CD4-positive, alpha-beta T cell treated with Interleukin-15 for 1 hour (primary cell): ENCODE results near the gene FEM1B.

Experiments used
- DNase-seq: peaks from one replicate; pipeline ENCODE4 v3.0.0-alpha.2; 2020

The FEM1B gene

DNA sequence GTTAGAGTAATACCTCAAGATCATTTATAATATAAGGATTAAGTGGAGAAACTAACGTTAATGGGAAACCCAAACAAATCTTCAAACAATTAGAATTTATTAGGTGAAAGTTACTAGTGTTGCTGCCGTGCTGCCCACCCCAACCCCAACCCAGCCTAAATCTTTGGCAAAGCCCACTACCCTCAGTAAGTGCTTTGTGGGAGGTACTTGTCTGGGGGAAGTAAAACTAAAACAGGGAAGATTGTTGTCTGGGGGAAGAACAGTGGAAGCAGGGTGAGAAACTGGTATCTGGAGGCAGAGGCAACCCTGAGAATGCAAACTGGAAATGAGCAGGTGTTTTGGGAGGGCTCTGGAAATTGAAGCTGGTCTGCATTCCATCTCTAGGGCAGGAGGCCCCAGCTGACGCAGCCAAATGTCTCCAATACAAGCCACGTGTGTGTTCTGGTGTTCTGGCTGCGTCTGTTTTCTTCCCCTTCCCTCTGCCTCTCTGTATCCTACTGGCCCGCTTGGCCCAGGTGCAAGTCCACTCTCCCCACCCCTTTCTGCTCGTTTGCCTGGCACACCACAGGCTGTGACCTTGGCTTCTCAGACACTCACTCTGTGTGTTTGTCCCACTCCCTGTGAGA lies 32.7 kb downstream of the FEM1B start:
- DNase-seq = no peak

DNA sequence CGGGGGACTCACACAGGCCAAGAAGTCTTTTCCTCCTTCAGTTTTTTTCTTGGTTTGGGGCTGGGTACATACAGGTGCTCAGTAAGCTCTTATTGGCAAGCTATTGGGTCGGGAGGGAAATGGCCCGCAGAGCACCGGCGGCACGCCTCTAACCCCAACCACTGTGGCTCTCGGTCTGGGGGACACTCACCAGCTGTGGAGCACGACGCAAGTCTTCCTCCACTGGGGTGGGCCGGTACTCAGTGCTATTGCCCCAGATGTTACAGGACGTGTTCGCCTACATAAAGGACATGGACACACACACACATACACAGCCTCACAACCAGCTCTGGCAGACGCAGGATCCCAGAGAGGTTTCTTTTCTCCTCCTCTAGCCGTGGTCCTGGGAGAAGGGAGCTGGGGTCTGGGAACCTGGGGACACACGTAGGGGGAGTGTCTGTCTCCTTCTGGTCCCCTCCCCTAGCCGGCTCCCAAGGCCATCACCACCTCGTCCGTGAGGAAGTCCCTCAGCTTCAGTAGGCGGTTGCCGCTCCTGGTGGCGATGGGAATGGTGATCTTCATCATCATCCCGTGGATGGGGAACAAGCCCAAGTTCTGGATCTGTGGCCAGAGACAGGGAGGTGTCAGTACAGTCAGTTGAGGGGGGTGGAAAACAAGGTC lies 33.4 kb downstream of the FEM1B start:
- DNase-seq = no peak

DNA sequence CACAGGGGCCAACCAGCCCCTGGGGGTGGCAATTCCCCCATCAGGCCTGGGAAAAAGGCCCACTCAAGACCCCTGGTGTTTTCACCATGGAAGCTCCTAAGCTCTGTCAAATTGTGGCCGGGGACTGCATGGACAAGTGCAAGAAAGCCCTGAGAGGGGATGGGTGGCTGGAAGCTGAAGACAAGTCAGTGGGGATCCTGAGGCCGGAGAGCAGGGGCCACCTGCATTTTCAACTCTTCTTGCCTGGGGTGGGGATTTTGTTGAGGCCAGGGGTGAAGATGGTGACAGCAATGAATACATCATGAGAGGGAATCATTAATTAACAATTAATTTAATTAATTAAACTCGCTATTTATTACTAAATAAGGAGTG lies 33.9 kb downstream of the FEM1B start:
- DNase-seq = no peak

DNA sequence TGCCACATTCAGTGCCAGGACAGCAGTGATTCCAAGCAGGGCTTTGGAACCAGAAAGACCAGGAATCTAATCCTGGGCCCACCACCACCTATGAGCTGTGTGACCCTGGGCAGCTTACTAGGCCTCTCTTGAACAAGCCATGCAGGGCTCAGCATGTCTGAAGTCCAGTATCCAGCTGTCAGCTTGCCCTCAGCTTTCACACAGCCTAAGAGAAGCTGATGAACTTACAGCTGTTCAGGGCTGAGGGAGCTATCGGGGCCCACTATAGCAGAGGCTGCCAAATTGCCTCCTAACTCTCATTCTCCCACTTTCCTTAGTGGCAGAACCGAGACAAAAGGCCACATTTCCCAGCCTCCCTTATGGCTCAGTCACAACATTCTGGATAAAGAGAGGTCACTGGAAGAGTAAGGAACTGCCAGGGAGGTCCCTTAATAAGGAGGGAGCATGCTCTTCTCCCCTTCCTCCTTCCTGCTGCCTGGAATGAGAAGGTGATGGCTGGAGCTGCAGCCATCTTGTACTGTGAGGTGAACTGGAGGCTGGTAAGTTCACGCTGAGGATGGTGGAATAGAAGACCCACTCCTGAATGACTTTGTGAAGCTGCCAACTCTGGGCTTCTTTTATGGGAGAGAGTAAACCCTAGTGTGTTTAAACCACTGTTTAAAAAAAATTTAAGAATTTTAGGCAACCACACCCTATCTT lies 34.5 kb downstream of the FEM1B start:
- DNase-seq = no peak

DNA sequence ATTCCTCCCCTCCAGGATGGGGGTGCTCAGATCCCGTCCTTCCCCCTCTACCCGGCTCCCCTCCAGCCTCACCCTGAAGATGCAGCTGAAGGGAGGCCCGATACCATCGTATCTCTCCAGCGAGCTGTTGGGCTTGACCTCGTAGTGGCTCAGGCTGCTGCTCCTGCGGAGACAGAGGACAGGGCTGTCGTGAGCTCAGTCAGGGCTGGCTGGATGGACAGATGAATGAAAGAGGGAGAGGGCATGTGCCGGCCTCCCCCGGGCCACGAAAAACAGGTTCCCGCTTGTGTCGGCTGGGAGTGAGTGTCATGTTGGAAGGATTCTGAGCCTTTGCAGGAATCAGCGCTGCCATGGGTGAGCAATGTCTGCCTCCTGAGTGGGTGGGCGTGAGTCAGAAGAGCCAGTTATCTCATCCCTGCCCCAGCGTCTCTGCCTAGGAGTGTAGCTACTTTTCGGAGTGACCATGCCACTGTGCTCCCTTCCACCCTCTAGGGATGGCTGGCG lies 35.2 kb downstream of the FEM1B start:
- DNase-seq = no peak

DNA sequence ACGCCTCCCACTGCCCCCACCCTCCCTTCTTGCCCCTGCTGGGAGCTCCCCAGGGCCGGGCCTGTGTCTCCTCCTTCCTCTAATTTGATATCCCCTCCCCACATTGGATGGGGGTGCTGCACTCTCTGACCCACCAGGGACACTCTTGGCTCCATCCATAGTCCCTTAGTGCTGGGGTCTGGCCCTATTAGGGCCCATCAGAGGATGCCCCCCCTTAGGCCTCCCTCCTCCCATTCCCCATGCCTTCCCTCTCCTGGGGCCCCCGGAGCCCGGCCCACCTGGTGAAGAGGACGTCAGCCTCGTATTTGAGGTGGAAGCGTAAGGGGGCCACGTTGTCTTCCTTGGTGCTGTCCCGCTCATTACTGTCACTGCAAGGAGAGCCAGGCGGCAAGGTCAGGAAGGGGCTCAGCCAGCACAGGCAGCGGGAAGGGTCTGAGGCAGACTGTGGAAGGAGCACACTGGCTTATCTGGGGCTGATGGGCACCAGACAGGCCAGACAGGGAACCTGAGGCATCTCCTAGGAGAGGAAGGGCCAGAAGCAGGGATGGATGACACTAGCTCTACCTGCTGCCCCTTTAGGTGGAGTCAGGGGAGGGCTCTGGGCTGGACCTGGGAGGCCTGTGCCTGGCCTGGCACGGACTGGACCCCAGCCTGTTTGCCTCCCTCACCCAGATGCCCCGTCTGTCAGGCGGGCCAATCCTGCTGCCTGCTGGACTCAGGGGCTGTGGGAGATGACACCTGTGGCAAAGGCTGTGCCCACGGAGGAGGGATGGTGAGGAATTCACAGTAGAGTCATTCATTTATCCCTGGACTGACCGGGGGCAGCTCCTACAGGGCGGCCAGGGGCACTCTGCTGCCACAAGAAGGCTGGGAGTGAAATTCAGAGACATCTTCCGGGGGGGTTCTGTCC lies 36.2 kb downstream of the FEM1B start:
- DNase-seq = no peak

DNA sequence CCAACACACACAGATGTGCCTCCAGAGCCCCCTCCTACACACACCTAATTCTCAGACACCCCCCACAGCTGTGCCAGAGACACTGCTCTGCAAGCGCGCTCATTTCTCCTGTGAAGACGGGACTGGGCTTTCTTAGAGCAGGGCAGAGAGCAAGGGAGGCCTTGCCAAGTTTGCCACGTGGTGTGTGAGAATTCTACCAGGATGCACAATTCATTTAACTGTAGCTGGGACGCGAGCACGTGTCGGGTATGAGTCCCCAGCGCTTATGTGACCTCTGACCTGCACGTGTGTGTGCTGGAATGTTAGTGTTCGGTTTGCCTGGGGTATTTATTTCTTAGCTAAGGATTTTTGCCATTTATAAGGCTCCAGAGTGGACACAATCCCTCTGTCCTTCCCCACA lies 37.0 kb downstream of the FEM1B start:
- DNase-seq = no peak

DNA sequence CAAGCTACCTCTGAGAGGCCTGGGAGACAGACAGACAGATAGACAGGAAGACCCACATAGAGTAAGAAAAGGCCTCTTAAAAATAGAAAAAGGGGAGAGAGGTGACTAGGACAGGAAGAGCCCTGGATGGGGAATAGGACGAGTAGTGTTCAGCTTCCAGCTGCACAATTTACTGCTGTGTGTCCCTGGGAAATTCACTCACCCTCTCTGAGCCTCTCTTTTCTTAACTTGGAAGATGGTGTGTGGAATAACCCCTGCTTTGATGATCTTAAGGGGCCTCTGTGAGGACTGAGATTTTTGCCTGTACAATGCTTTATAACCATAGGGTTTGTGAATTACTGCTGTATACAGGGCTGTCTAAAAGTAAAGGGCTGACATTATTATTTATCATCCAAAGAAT lies 37.5 kb downstream of the FEM1B start:
- DNase-seq = no peak

DNA sequence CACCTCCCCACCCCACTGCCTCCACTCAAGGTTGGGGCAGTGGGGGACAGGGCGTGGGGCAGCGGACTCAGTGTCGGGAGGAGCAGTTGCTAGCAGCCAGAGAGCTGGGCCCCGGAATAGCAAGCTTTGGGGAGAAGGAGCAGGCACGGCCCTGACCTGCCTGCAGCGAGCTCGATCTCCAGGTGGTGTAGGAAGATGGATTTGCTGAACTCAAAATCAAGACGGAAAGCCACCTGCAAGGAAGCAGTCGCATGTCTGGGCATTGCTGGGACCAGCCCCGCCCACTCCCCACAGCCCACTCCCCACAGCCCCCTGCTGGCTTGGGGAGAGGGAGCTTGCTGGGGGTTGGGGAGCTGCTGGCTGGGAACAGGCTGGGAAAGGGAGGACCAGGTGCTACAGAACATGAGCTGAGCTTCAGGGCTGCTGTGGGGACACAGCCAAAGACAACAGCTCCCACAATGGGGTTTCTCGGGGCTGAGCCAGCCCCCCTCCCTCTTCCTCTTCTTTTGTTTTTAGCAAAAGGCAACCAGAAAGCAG lies 38.0 kb downstream of the FEM1B start:
- DNase-seq = no peak

DNA sequence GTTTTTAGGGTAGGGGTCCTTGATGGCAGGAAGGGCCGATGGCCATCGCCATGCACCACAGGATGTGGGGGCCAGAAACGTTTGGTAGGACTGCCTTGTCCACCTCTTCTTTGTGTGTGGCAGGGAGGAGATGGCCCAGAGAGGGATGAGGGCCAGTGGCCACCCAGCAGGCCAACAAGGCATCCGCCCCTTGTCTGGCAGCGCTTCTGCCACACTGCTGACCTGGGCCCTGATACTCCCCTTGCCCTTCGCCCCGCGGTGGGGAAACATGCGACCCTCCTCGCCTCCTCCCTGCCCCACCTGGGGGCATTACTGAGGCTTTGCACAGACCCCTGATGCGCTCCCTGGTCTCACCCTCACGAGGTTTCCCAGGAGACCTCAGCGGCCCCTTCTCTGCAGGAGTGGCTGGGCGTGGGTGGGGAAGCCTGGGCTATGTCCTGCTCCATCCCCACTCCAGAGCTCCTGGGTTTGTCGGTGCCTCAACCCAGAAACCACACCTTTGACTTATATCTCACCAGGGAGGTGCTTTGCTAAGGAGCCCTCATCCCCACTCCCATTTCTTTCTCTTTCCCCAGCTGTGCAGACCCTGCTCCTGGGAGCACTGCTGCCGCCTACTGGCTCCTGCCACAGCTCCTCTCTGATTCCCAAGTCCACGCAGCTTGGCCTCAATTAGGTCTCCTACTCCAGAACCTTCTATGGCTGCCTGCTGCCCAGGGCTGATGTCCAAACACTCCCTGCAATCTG lies 38.7 kb downstream of the FEM1B start:
- DNase-seq = no peak

DNA sequence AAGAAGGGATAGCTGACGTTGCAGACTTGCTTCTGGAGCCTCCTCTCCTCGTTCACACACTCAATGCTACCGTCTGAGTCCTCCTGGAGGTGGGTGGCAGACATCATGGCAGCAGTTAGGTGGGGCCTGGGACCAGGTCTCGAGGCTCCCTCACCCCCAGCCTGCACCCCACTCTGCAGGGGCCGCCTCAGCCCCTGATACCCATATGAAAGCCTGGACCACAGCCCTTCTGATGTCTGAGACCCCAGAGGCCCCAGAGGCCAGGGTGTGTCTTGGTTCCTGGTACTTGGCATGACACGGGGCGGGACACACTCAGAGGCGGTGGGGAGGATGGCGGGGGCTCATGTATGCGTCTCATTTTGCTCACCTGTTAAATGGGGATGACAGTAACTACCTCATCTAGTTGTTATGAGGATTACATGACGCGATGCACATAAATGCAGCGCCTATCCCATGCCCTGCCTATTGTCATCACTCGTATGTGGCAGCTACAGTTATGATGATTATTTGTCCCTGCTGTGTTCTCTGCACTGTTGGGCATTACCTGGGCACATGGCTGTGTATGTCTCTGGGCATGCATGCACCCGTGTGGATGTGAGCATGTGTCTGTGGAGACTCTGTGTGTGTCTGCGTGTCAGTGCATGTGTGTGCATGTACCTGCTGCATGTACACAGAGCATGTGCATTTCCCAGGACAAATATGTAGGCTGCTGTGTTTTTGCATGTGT lies 39.9 kb downstream of the FEM1B start:
- no peak for DNase-seq

DNA sequence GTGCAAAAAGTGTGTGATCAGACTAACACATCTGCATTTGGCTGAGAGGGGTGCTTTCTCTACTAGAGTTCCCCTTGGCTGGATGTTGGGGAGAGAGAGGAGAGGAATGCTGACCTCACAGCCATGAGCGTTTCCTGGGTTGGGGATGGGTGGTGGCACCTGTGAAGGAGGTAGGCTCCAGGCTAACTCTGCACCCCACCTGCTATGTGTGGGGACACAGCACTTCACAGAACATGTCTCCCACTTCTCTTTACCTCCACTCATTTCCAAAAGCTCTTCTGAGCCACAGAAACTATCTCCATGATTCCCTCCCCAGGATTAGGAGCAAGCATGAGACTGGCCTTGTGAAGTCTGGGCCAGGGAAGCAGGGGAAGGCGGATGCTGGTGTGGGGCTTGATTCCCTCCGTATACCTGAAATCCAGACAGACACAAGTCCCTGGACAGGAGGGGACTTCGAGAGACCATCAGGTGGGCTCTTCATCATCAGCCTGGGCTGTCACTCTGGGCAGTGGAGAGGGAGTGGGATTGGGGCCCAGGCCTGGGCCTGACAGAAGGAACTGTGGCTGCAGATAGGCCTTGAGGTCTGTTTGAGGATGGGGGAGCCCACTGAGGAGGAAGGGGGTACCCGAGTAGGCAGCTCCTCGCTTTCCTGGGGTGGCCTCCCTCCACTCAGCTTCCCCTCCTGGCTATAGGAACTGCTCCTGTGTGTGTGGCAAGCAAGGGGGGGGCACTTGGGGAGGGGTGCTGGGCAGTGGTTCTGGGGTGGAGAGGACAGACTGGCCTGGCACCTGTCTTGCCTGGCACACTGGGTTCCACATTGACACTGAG lies 40.7 kb downstream of the FEM1B start:
- no peak for DNase-seq

DNA sequence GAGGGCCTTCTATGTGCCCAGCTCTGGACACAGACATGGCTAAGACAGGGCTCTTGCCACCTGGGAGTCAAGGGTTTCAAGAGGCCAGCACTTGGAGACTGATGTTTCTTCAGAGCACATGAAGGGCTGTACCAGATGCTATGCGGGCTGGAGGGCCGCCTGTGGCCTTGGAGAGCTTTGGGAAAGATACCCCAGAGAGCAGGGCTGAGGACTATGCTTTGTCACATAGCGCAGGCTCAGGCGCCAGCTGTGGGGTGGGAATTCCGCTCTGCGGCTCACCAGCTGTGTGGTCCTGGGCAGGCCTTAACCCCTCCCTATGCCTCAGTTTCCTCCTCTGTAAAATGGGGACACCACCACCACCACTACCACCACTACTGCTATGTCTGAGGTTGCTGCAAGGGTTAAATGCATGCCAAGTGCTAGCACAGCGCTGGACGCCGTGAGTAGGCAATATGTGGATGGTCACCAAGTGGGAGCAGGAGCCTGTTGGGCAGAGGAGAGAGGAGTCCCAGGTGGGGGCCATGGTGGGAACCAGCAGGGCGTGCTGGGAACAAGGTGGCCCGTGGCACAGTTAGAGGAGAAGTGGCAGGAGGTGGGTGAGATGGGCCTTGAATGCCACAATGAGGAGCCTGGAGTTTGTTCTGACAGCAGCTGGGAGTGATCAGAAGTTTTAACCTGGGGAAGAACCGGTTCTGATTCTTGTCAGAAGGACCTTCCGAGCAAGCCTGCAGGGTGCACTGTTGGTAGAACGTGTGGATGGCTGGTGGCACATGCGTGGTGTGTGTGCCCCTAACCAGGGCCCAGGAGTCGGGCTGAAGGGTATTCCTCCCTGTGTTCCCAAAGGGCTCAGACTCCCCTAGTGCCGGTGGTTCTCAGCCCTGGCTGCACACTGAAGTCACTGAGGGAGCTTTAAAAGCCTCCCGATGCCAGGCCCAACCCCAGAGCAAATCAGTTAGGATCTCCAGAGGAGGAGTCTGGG lies 41.7 kb downstream of the FEM1B start:
- DNase-seq = peak; percentile 10

DNA sequence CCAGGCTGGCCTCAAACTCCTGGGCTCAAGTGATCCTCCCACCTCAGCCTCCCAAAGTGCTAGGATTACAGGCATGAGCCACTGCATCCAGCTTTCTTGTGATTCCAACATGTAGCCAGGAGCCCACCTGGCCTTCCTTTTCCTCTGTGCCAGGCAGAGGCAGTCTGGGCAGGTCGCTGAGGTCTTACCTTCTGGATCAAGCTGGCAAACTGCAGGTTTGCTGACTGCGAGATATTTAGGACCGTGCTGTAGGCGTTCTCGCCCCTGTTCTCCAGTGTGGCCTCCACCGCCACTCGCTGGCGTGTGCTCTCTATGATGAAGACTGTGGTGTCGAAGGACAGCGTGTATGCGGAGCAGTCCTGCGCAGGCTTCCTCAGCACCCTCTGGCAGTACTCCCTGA lies 42.5 kb downstream of the FEM1B start:
- DNase-seq = peak; percentile 12

DNA sequence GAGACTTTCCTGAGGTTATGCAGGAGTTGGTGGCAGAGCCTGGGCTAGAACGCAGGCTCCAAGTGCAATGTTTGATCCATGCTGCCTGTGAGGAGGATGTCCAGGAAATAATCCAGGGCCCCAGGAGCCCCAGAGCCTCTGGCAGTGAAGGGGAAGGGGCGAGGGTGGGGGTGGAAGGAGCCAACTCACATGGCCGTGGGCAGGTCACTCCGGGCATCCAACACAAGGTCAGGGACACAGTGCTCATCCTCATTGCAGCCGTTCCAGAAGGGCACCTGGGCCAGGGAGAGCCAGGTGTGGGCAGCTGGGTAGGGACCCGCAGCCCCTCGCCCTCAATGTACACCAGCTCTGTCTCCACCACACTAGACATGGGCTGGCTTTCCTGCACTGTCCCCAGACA lies 43.7 kb downstream of the FEM1B start:
- no peak for DNase-seq

DNA sequence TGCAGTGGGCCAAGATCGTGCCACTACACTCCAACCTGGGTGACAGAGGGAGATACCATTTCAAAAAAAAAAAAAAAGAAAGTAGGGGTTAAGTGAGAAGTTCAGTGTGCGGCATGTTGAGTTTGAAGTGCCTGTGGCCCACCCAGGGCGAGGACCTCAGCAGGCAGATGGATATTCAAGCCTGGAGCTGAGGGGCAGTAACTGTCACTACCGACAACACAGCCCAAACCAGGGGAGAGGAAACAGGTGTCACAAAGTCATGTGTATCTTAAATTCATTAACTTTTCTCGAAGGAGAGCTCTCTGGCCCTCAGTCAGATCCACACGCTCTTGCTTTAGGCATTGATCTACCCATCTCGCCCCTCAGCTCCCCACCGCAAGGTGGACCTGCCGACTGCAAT lies 45.3 kb downstream of the FEM1B start:
- no peak for DNase-seq

DNA sequence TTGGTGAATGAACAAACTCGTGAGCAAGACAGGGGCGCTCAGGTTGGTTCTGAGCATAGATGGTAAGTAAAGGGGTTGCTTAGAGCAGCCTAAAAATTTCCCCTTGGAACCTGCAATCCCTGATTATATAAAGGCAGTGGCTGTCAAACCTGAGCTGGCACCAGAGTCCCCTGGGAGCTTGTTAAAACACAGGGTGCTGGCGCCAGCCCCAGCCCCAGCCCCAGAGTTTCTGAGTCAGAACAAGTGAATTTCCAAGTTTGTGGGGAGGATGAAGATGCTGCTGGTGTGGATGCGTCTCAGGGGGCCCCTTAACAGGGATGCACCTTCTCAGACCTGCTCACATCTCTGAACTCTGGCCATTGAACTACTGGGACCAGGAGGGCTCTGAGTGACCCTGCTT lies 48.2 kb downstream of the FEM1B start:
- DNase-seq = no peak

DNA sequence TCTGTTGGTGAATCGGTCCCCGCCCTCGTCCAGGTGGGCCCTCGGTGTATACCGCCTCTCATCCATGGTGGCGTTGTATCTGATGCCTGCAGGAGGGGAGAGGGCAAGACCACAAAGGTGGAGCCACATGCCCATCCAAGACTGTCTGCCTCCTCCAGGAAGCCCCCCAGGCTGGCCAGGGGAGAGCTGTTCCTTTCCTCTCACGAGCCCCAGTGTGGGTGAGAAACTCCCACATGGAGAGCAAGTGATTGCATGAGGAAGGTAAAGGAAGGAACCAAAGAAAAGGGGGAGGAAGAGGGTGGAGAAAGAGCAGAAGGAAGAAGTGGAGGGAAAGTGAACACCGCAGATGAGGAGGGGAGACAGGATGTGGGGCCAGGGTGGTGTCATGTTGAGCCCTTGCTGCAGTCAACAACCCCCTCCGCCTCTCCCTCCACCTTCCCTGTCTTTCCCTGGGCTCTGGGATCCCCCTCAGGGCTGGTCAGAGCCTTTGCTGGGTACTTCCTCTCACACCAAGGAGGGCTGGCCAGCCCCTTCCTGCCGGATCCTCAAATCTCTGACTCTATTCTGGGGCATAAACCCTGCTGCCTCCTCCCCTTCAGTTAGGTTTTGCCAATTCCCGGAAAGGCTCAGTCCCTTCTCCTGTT lies 49.3 kb downstream of the FEM1B start:
- no peak for DNase-seq

DNA sequence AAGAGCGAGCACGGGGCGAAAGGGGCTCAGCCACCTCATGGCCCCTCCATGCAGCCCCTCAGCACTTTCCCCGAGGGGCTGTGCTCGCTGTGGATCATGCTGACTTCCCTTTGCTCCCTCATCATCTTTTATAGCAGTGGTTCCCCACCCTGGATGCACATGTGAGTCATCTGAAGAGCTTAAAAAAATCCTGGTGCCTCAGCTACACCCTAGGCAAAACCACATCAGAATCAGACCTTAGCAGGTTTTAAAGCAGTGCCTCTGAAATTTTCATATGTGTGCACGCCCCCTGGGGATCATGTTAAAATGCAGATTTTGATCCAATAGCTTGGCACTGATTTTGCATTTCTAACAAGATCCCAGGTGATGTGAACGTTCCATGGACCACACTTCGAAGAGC lies 50.9 kb downstream of the FEM1B start:
- no peak for DNase-seq
